GM23338 (cell line): Measurements from ENCODE around the gene GAPDH. TPM values are rescaled to one million over a fixed set of nuclear protein-coding genes. Genes with fewer than 3 reads are reported as not detected.

Source experiments
- ATAC-seq: fragments of 200-7000 bp; cut with Tn5 transposase; 3 replicates; pipeline ENCODE4 v1.9.1; 2020
- DNase-seq: peaks from one replicate; pipeline ENCODE4 v3.0.0-alpha.2; 2015; ENCODE audit warnings: low spot score
- H2AFZ ChIP-seq: fragments of 200-600 bp; sonication (generic); 2 replicates; pipeline ENCODE4 v1.8.0; 2016; ENCODE audit warnings: antibody characterized with exemption, mild to moderate bottlenecking, moderate library complexity
- H3F3A ChIP-seq: fragments of 200-600 bp; sonication (generic); replicated peaks from 2 replicates; pipeline ENCODE4 v1.8.0; 2017; ENCODE audit warnings: antibody characterized with exemption, mixed run types, low read depth
- H3K27ac ChIP-seq: fragments of 200-600 bp; sonication (generic); 2 replicates; pipeline ENCODE4 v1.6.1; 2016; ENCODE audit warnings: low read depth
- H3K27me3 ChIP-seq: fragments of 200-600 bp; sonication (generic); 2 replicates; pipeline ENCODE4 v1.8.0; 2016; ENCODE audit warnings: mild to moderate bottlenecking, mixed run types, moderate library complexity; ENCODE audit not compliant: insufficient read depth
- H3K36me3 ChIP-seq: fragments of 200-600 bp; sonication (generic); 2 replicates; pipeline ENCODE4 v1.8.0; 2016; ENCODE audit warnings: mild to moderate bottlenecking; ENCODE audit not compliant: insufficient read depth
- H3K4me1 ChIP-seq: fragments of 200-600 bp; sonication (generic); 2 replicates; pipeline ENCODE4 v1.8.0; 2016; ENCODE audit warnings: mild to moderate bottlenecking, moderate library complexity; ENCODE audit not compliant: insufficient read depth
- H3K4me2 ChIP-seq: fragments of 200-600 bp; sonication (generic); 2 replicates; pipeline ENCODE4 v1.7.1; 2017; ENCODE audit warnings: mixed run types
- H3K4me3 ChIP-seq: fragments of 200-600 bp; sonication (generic); 2 replicates; pipeline ENCODE4 v1.6.1; 2016; ENCODE audit warnings: mixed run types
- H3K79me2 ChIP-seq: fragments of 200-600 bp; sonication (generic); replicated peaks from 2 replicates; pipeline ENCODE4 v1.8.0; 2017; ENCODE audit warnings: mild to moderate bottlenecking; ENCODE audit not compliant: insufficient read depth
- H3K9me2 ChIP-seq: fragments of 200-600 bp; sonication (generic); 2 replicates; pipeline ENCODE4 v1.8.0; 2017; ENCODE audit not compliant: insufficient read depth
- H4K20me1 ChIP-seq: fragments of 200-600 bp; sonication (generic); replicated peaks from 2 replicates; pipeline ENCODE4 v1.8.0; 2017; ENCODE audit warnings: mild to moderate bottlenecking; ENCODE audit not compliant: insufficient read depth
- H3K27ac Mint-ChIP-seq: 2 replicates; pipeline ENCODE4 v1.8.0; 2020; ENCODE audit warnings: inconsistent platforms, mild to moderate bottlenecking, moderate library complexity, mixed read lengths
- H3K27me3 Mint-ChIP-seq: 3 replicates; pipeline ENCODE4 v1.8.0; 2022; ENCODE audit warnings: low read depth, mild to moderate bottlenecking, moderate library complexity, mixed read lengths, inconsistent platforms; ENCODE audit not compliant: insufficient read depth, poor library complexity
- H3K36me3 Mint-ChIP-seq: 3 replicates; pipeline ENCODE4 v1.8.0; 2021; ENCODE audit warnings: low read depth, mild to moderate bottlenecking, inconsistent platforms, moderate library complexity, mixed read lengths
- H3K4me1 Mint-ChIP-seq: 3 replicates; pipeline ENCODE4 v1.8.0; 2020; ENCODE audit warnings: mild to moderate bottlenecking, inconsistent platforms, mixed read lengths
- H3K4me3 Mint-ChIP-seq: 3 replicates; pipeline ENCODE4 v1.8.0; 2021; ENCODE audit warnings: moderate library complexity, mild to moderate bottlenecking, inconsistent platforms, mixed read lengths
- H3K9me3 Mint-ChIP-seq: 3 replicates; pipeline ENCODE4 v1.8.0; 2020; ENCODE audit warnings: moderate library complexity, mild to moderate bottlenecking, inconsistent platforms, mixed read lengths
- EZH2 ChIP-seq: fragments of 200-600 bp; sonication (generic); IDR thresholded peaks from one replicate; pipeline ENCODE4 v1.8.0; 2017; ENCODE audit warnings: antibody characterized with exemption, mild to moderate bottlenecking, low read depth; ENCODE audit not compliant: unreplicated experiment
- JUNB ChIP-seq: IDR thresholded peaks from one replicate; pipeline ENCODE4 v1.6.1; 2016; ENCODE audit warnings: antibody characterized with exemption; ENCODE audit not compliant: unreplicated experiment
- REST ChIP-seq: IDR thresholded peaks from one replicate; pipeline ENCODE4 v1.6.1; 2018; ENCODE audit warnings: antibody characterized with exemption; ENCODE audit not compliant: unreplicated experiment
- ZNF331 ChIP-seq: fragments of 250-450 bp; sonication (Bioruptor Pico); IDR thresholded peaks from 2 replicates; pipeline ENCODE4 v1.5.0; 2020; ENCODE audit warnings: low read depth, mild to moderate bottlenecking, moderate library complexity
- ZNF462 ChIP-seq: fragments of 250-450 bp; sonication (Bioruptor Pico); IDR thresholded peaks from 2 replicates; pipeline ENCODE4 v1.5.0; 2020; ENCODE audit warnings: mild to moderate bottlenecking, moderate library complexity
- polyA plus RNA-seq: library from polyadenylated mRNA; unstranded; fragments of >200 nt; fragmentation: Nextera tagmentation; extraction: Ambion mirVana; gene quantifications from 2 replicates; pipeline ENCODE4 v1.2.1, GENCODE V29; 2016
- total RNA-seq: library from RNA; depleted of rRNA; stranded (reverse); fragments of >200 nt; shearing (Covaris generic); gene quantifications from 2 replicates; pipeline ENCODE4 v1.2.3, GENCODE V29; 2014

Gene GAPDH
- total and polyA plus RNA-seq, 2 experiments from 2014 or later: 5,853 to 6,219 TPM

- TF ChIP-seq ZNF462 (CRISPR knock-in tag): no peak
- TF ChIP-seq ZNF331: no peak
- TF ChIP-seq JUNB: no peak
- TF ChIP-seq REST: no peak
Measured at GRCh38 chr12:6550294-6551062, 16.2 kb downstream of the GAPDH start (continued).

- H4K20me1 ChIP-seq: peaks cover 24% of the 10 kb centered on the region
- peaks cover 7% of the 10 kb centered on the region for H3F3A ChIP-seq
- no peaks in the 10 kb centered on the region for H3K9me2 ChIP-seq
- no peak for DNase-seq
- H2AFZ ChIP-seq: no peak overlapping the region
- no peak overlapping the region for H3K27ac ChIP-seq
- no peak overlapping the region; the same call in 2 of the 3 replicates for H3K4me3 Mint-ChIP-seq
- H3K4me3 ChIP-seq: no peak overlapping the region
- H3K4me2 ChIP-seq: no peak overlapping the region
- H3K27me3 ChIP-seq: no peaks in the 10 kb centered on the region
- H3K27me3 Mint-ChIP-seq: peaks cover 24% of the 10 kb centered on the region
- no peaks in the 10 kb centered on the region for H3K9me3 Mint-ChIP-seq
- peaks cover 36% of the 10 kb centered on the region for H3K4me1 Mint-ChIP-seq
- H3K79me2 ChIP-seq: peaks cover 35% of the 10 kb centered on the region
- H3K36me3 Mint-ChIP-seq: peaks cover 34% of the 10 kb centered on the region
- H3K4me1 ChIP-seq: peaks cover 12% of the 10 kb centered on the region
- no peak for ATAC-seq
- H3K27ac Mint-ChIP-seq: no peak overlapping the region
- peaks cover 4% of the 10 kb centered on the region; the same call in 1 of the 2 replicates for H3K36me3 ChIP-seq
- TF ChIP-seq JUNB (no peak), EZH2 (no peak)
Measured at GRCh38 chr12:6551063-6551461, 16.7 kb downstream of the GAPDH start.
